OCI-LY7 (cell line): ENCODE measurements around the gene GNAZ. TPM values are rescaled to one million over a fixed set of nuclear protein-coding genes. Genes with fewer than 3 reads are reported as not detected.

Experiments
- BruUV-seq: library from RNA; stranded (reverse); fragments of 400-500 nt; replicated peaks from 2 replicates; lab custom pipeline; 2021; lab: Mats Ljungman, UMichigan
- CTCF ChIA-PET: fragments of 300-600 bp; sonication (Branson Sonifier 250); formaldehyde crosslinking; loops from one replicate; lab custom pipeline; 2022; ENCODE audit warnings: antibody characterized with exemption; ENCODE audit not compliant: unreplicated experiment; lab: Charles Lee
- POLR2A ChIA-PET: fragments of 300-600 bp; sonication (Branson Sonifier 250); formaldehyde crosslinking; loops from one replicate; lab custom pipeline; 2022; ENCODE audit warnings: antibody characterized with exemption; lab: Charles Lee
- DNase-seq: peaks from one replicate; pipeline ENCODE4 v3.0.0-alpha.2; 2015; ENCODE audit warnings: low spot score
- H2AFZ ChIP-seq: fragments of 200-600 bp; sonication (generic), shearing (Covaris generic); 2 replicates; pipeline ENCODE4 v1.6.1; 2014; ENCODE audit warnings: mild to moderate bottlenecking, antibody characterized with exemption, low read length, moderate library complexity
- H3K27ac ChIP-seq: fragments of 200-600 bp; sonication (generic); 2 replicates; pipeline ENCODE4 v1.5.1; 2014; ENCODE audit warnings: mixed run types, low read depth, mild to moderate bottlenecking, moderate library complexity, low read length, inconsistent platforms; ENCODE audit not compliant: poor library complexity, severe bottlenecking
- H3K36me3 ChIP-seq: fragments of 200-600 bp; sonication (generic); 2 replicates; pipeline ENCODE4 v1.6.1; 2014; ENCODE audit warnings: mild to moderate bottlenecking, antibody characterized with exemption, low read length, moderate library complexity, mixed read lengths; ENCODE audit not compliant: insufficient read depth
- H3K4me1 ChIP-seq: fragments of 200-600 bp; sonication (generic); 2 replicates; pipeline ENCODE4 v1.5.1; 2014; ENCODE audit warnings: mild to moderate bottlenecking, low read length; ENCODE audit not compliant: insufficient read depth, poor library complexity, severe bottlenecking
- H3K4me2 ChIP-seq: fragments of 200-600 bp; sonication (generic); 2 replicates; pipeline ENCODE4 v1.6.1; 2014; ENCODE audit warnings: mild to moderate bottlenecking, low read length
- H3K4me3 ChIP-seq: fragments of 200-600 bp; sonication (generic); 2 replicates; pipeline ENCODE4 v1.5.1; 2014; ENCODE audit warnings: mild to moderate bottlenecking, low read depth, low read length; ENCODE audit not compliant: poor library complexity, severe bottlenecking
- H3K79me2 ChIP-seq: fragments of 200-600 bp; sonication (generic); 2 replicates; pipeline ENCODE4 v1.6.1; 2016; ENCODE audit warnings: low read depth, mild to moderate bottlenecking, low read length, moderate library complexity, mixed read lengths; ENCODE audit not compliant: insufficient read depth
- H3K9me2 ChIP-seq: fragments of 200-600 bp; sonication (generic); 2 replicates; pipeline ENCODE4 v1.6.1; 2016; ENCODE audit warnings: mild to moderate bottlenecking, low read length, mixed read lengths; ENCODE audit not compliant: insufficient read depth
- H3K9me3 ChIP-seq: fragments of 200-600 bp; sonication (generic); 2 replicates; pipeline ENCODE4 v1.6.1; 2014; ENCODE audit warnings: mild to moderate bottlenecking, mixed run types, low read length, mixed read lengths
- H4K20me1 ChIP-seq: fragments of 200-600 bp; sonication (generic); 2 replicates; pipeline ENCODE4 v1.6.1; 2014; ENCODE audit warnings: mild to moderate bottlenecking, antibody characterized with exemption, low read length, moderate library complexity, mixed read lengths; ENCODE audit not compliant: insufficient read depth
- CTCF ChIP-seq: fragments of 200-600 bp; sonication (generic); conservative IDR thresholded peaks from 2 replicates; pipeline ENCODE4 v1.5.1; 2014; ENCODE audit warnings: mild to moderate bottlenecking, antibody characterized with exemption, low read length, moderate library complexity, mixed read lengths
- EZH2phosphoT487 ChIP-seq: fragments of 200-600 bp; sonication (generic); IDR thresholded peaks from 2 replicates; pipeline ENCODE4 v1.6.1; 2018; ENCODE audit warnings: low read depth, borderline replicate concordance, mild to moderate bottlenecking, mixed run types, antibody characterized with exemption, low read length, moderate library complexity, mixed read lengths
- intact Hi-C: fragments of 100-400 bp; cut with micrococcal nuclease; formaldehyde crosslinking; loops from one replicate; pipeline ENCODE4 v1.10.0; 2022; ENCODE audit not compliant: unreplicated experiment
- total RNA-seq, 2 experiments: library from RNA; depleted of rRNA in 1 of 2; stranded (reverse); fragments of >200 nt in 1 of 2; shearing (Covaris generic) in 1 of 2; gene quantifications; 2 replicates each; pipeline ENCODE4 v1.2.3, GENCODE V29; 2014 to 2022

Gene GNAZ
- total RNA-seq, 2 experiments from 2014 or later, result 38.5 to 46.4 TPM

- Histone ChIP-seq H2AFZ (no peak overlapping the region), H3K4me3 (no peak overlapping the region), H3K36me3 (peaks cover 12% of the 10 kb centered on the region; the same call in 1 of the 2 replicates), H4K20me1 (no peaks in the 10 kb centered on the region), H3K4me2 (peak overlapping the region; percentile 10; the same call in 1 of the 2 replicates), H3K9me2 (no peaks in the 10 kb centered on the region), H3K4me1 (peaks cover 29% of the 10 kb centered on the region), H3K79me2 (no peaks in the 10 kb centered on the region), H3K9me3 (no peaks in the 10 kb centered on the region), H3K27ac (no peak overlapping the region)
- intact Hi-C loops, result loop anchor here (1.0 kb wide), 2 partner anchors 77 to 154 kb away; no protein-coding TSS in a partner anchor
- POLR2A ChIA-PET, result interaction anchor here (0.9 to 2.0 kb wide), 4 partner anchors 9 to 138 kb away, joined by 3 to 7 read pairs (median 4); no protein-coding TSS in a partner anchor
- peak; percentile 48; the same call in 1 of the 2 replicates for TF ChIP-seq CTCF
- TF ChIP-seq EZH2phosphoT487, result no peak
- BruUV-seq, result no TSS peak
- CTCF ChIA-PET, result interaction anchor here (0.6 to 5.2 kb wide), 5 partner anchors 41 to 153 kb away, joined by 3 to 23 read pairs (median 4); no protein-coding TSS in a partner anchor
- peak; percentile 84 for DNase-seq
Measured at GRCh38 chr22:23113067-23113846, 42.9 kb downstream of the GNAZ start.

- Histone ChIP-seq H3K9me3 (no peaks in the 10 kb centered on the region), H3K4me3 (no peak overlapping the region), H3K27ac (no peak overlapping the region), H3K9me2 (no peaks in the 10 kb centered on the region), H3K4me1 (peaks cover 29% of the 10 kb centered on the region), H4K20me1 (no peaks in the 10 kb centered on the region), H3K36me3 (0 out of 2 replicates have a peak, but pooled peaks cover 8% of the 10 kb centered on the region), H3K4me2 (no peak overlapping the region), H3K79me2 (no peaks in the 10 kb centered on the region), H2AFZ (no peak overlapping the region)
- no peak for DNase-seq
- POLR2A ChIA-PET, result interaction anchor here (0.7 to 2.0 kb wide), 5 partner anchors 8 to 723 kb away, joined by 3 to 5 read pairs (median 3); no protein-coding TSS in a partner anchor
- no peak for TF ChIP-seq EZH2phosphoT487
- CTCF ChIA-PET, result interaction anchor here (0.6 to 5.2 kb wide), 3 partner anchors 26 to 154 kb away, joined by 3 to 23 read pairs (median 3); no protein-coding TSS in a partner anchor
- no TSS peak for BruUV-seq
- intact Hi-C loops, result loop anchor here (1.0 kb wide), 2 partner anchors 78 to 155 kb away; no protein-coding TSS in a partner anchor
Measured at GRCh38 chr22:23113847-23114720, 43.8 kb downstream of the GNAZ start.

- Histone ChIP-seq H3K79me2 (no peaks in the 10 kb centered on the region), H3K4me3 (no peak overlapping the region), H4K20me1 (no peaks in the 10 kb centered on the region), H3K9me3 (no peaks in the 10 kb centered on the region), H3K36me3 (0 out of 2 replicates have a peak, but pooled peaks cover 8% of the 10 kb centered on the region), H3K27ac (no peak overlapping the region), H3K4me2 (no peak overlapping the region), H2AFZ (no peak overlapping the region), H3K4me1 (peaks cover 29% of the 10 kb centered on the region), H3K9me2 (no peaks in the 10 kb centered on the region)
- TF ChIP-seq CTCF (no peak), EZH2phosphoT487 (no peak)
- POLR2A ChIA-PET, result interaction anchor here (1.0 to 2.0 kb wide), 2 partner anchors 82 to 140 kb away, joined by 3 to 5 read pairs; no protein-coding TSS in a partner anchor
- intact Hi-C loops, result no loop called here
- no peak for DNase-seq
- CTCF ChIA-PET, result interaction anchor here (0.7 to 5.2 kb wide), 2 partner anchors 26 to 155 kb away, joined by 3 to 23 read pairs; no protein-coding TSS in a partner anchor
- no TSS peak for BruUV-seq
Measured at GRCh38 chr22:23114721-23115020, 44.4 kb downstream of the GNAZ start.
